Measurements from ENCODE around the gene NR4A3. TPM values are rescaled to one million over a fixed set of nuclear protein-coding genes. Genes with fewer than 3 reads are reported as not detected.

Gene NR4A3
- total RNA-seq, 2 experiments from 2014 or later, result 26.7 to 27.5 TPM

DNA sequence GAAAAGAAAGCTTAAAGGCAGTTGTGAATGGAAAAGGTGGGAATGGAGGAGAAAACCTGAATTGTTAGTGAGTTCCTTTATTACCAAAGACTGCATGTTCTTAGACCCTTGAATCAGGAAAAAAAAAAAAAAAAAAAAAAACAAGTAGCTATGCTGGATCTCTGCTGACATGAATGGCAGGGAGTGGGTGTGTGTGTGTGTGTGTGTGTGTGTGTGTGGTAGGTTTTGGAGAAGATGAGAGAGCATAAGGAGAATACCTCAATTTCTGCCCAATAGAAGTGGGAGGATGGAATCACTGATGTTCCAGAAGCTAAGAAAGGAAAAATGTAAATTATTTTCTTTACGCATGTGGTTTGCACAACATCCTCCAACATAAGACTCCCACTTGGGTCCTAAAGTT lies 25.5 kb upstream of the NR4A3 start:
- no peak overlapping the region for H3K27ac Mint-ChIP-seq
- no peaks in the 10 kb centered on the region for H3K4me1 Mint-ChIP-seq
- DNase-seq (no peak), ATAC-seq (no peak)
- POLR2A ChIA-PET, result interaction anchor here (0.6 kb wide), 2 partner anchors 87 to 148 kb away, joined by 5 read pairs; no protein-coding TSS in a partner anchor
- intact Hi-C loops (cut with DNase I, micrococcal nuclease), result no loop called here
- H3K4me3 Mint-ChIP-seq, result no peak overlapping the region
- H3K27me3 Mint-ChIP-seq, result peaks cover 13% of the 10 kb centered on the region
- no peaks in the 10 kb centered on the region for H3K36me3 Mint-ChIP-seq (ENCODE audit: low read depth)
- H3K9me3 Mint-ChIP-seq (ENCODE audit: low read depth), result no peaks in the 10 kb centered on the region
- CTCF ChIA-PET, result interaction anchor here (0.6 to 1.0 kb wide), 3 partner anchors 133 to 262 kb away, joined by 3 to 4 read pairs (median 3); no protein-coding TSS in a partner anchor

GRCh38 chr9:99801775-99802174 lies 19.9 kb upstream of the NR4A3 start:
- ATAC-seq (no peak), DNase-seq (no peak)
- CTCF ChIA-PET, result interaction anchor here (0.6 to 1.0 kb wide), 2 partner anchors 23 to 618 kb away, joined by 3 read pairs; no protein-coding TSS in a partner anchor
- no peaks in the 10 kb centered on the region for H3K27me3 Mint-ChIP-seq
- no peak overlapping the region for H3K4me3 Mint-ChIP-seq
- H3K4me1 Mint-ChIP-seq, result no peaks in the 10 kb centered on the region
- intact Hi-C loops (cut with DNase I, micrococcal nuclease), result no loop called here
- no peak overlapping the region for H3K27ac Mint-ChIP-seq
- H3K36me3 Mint-ChIP-seq (ENCODE audit: low read depth), result no peaks in the 10 kb centered on the region
- no peaks in the 10 kb centered on the region for H3K9me3 Mint-ChIP-seq (ENCODE audit: low read depth)
- POLR2A ChIA-PET, result no interaction called here

GRCh38 chr9:99803694-99804093 lies 18.0 kb upstream of the NR4A3 start:
- Mint-ChIP-seq H3K9me3 (ENCODE audit: low read depth) (no peaks in the 10 kb centered on the region), H3K36me3 (ENCODE audit: low read depth) (peaks cover 3% of the 10 kb centered on the region), H3K27ac (no peak overlapping the region), H3K4me1 (peaks cover 8% of the 10 kb centered on the region), H3K4me3 (no peak overlapping the region), H3K27me3 (peaks cover 4% of the 10 kb centered on the region)
- intact Hi-C loops (cut with DNase I, micrococcal nuclease), result no loop called here
- CTCF ChIA-PET, result interaction anchor here (0.8 to 1.2 kb wide), 4 partner anchors 21 to 480 kb away, joined by 3 to 4 read pairs (median 3); no protein-coding TSS in a partner anchor
- POLR2A ChIA-PET, result no interaction called here
- DNase-seq, result no peak
- no peak for ATAC-seq

GRCh38 chr9:99807276-99807852 lies 14.3 kb upstream of the NR4A3 start:
- ATAC-seq (no peak), DNase-seq (peak; percentile 76)
- H3K36me3 Mint-ChIP-seq (ENCODE audit: low read depth), result peaks cover 3% of the 10 kb centered on the region
- no peaks in the 10 kb centered on the region for H3K9me3 Mint-ChIP-seq (ENCODE audit: low read depth)
- POLR2A ChIA-PET, result no interaction called here
- peaks cover 4% of the 10 kb centered on the region for H3K27me3 Mint-ChIP-seq
- no peak overlapping the region for H3K4me3 Mint-ChIP-seq
- no peak overlapping the region for H3K27ac Mint-ChIP-seq
- CTCF ChIA-PET, result no interaction called here
- peaks cover 32% of the 10 kb centered on the region for H3K4me1 Mint-ChIP-seq
- intact Hi-C loops (cut with DNase I, micrococcal nuclease), result loop anchor here (1.0 to 5.0 kb wide), 3 partner anchors 99 to 415 kb away; partner anchors contain the start of gene STX17 (in 1 of the 2)

- ATAC-seq, result no peak
- intact Hi-C loops (cut with DNase I, micrococcal nuclease), result loop anchor here (1.0 to 5.0 kb wide), 4 partner anchors 15 to 414 kb away; partner anchors contain the start of gene STX17 (in 1 of the 2)
- Mint-ChIP-seq H3K4me1 (peaks cover 33% of the 10 kb centered on the region), H3K36me3 (ENCODE audit: low read depth) (peaks cover 3% of the 10 kb centered on the region), H3K9me3 (ENCODE audit: low read depth) (no peaks in the 10 kb centered on the region), H3K27ac (no peak overlapping the region), H3K27me3 (peaks cover 4% of the 10 kb centered on the region), H3K4me3 (no peak overlapping the region)
- ChIA-PET CTCF (no interaction called here), POLR2A (no interaction called here)
- DNase-seq, result no peak
Measured at GRCh38 chr9:99807956-99808355, 13.7 kb upstream of the NR4A3 start.

DNA sequence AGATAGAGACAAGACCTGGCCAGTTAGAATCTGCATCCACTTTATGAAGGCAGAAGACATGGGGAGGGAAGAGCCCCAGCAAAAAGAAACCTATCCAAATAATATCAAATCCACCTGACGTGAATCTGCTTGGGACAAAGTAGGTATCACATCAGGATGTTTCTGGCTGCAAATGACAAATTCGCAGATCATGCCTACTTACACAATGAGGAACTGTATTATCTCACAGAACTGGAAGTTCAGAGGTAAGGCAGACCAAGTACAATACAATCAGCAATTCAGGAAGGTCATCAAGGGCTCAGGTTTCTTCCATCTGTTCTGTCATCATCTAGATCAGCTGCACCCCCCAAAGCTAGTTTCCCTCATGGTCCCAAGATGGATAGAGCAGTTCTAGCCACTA lies 13.2 kb upstream of the NR4A3 start:
- no peak overlapping the region for H3K4me3 Mint-ChIP-seq
- H3K4me1 Mint-ChIP-seq, result peaks cover 33% of the 10 kb centered on the region
- no peaks in the 10 kb centered on the region for H3K9me3 Mint-ChIP-seq (ENCODE audit: low read depth)
- intact Hi-C loops (cut with DNase I, micrococcal nuclease), result loop anchor here in 1 of 2 experiments (2.0 to 5.0 kb wide), 2 partner anchors 14 to 414 kb away; no protein-coding TSS in a partner anchor
- DNase-seq, result no peak
- no peak for ATAC-seq
- ChIA-PET CTCF (no interaction called here), POLR2A (no interaction called here)
- peaks cover 5% of the 10 kb centered on the region for H3K27me3 Mint-ChIP-seq
- H3K27ac Mint-ChIP-seq, result no peak overlapping the region
- H3K36me3 Mint-ChIP-seq (ENCODE audit: low read depth), result peaks cover 3% of the 10 kb centered on the region

DNA sequence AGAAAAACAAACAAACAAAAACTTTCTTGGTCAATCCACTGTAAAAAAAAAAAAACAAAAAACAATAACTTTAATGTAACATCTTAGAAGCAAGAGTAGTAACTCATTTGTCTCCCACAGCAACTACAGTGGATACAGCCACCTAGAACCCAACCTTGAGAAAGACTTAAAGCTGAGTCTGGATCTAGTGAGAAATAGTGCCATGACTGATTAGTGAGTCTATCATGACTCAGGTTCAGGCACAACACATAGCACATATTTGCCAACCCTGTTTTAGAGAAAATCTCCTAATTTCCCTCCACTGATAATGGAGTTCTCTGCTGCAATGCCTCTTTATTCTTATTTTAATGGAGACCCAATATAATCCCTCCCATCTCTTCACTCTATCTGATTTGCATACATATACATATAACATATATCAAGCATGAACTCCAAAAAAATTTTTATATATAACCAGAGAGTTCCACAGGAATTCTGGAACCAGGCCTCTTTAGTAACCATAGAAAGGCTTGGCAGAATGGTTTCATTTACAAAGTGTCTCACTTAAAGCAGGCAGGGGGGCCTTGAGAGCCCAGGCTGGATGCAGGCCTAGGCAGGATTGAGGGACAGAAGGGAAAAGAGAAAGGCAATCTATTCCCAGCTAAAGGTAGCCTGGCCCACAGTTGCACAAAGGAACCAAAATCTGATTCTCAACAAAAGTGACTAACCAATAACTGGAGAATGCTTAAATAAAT lies 11.9 kb upstream of the NR4A3 start:
- no peak overlapping the region for H3K27ac Mint-ChIP-seq
- POLR2A ChIA-PET, result no interaction called here

GRCh38 chr9:99811172-99811571 lies 10.5 kb upstream of the NR4A3 start:
- ChIA-PET POLR2A (no interaction called here), CTCF (interaction anchor here (0.6 to 2.5 kb wide), 15 partner anchors 11 to 659 kb away, joined by 3 to 16 read pairs (median 3); partner anchors contain the start of genes NR4A3 and STX17)
- Mint-ChIP-seq H3K4me3 (no peak overlapping the region), H3K27me3 (peaks cover 15% of the 10 kb centered on the region), H3K9me3 (ENCODE audit: low read depth) (no peaks in the 10 kb centered on the region), H3K27ac (no peak overlapping the region), H3K36me3 (ENCODE audit: low read depth) (peaks cover 7% of the 10 kb centered on the region), H3K4me1 (peaks cover 41% of the 10 kb centered on the region)
- ATAC-seq (peak; percentile 44), DNase-seq (no peak)
- intact Hi-C loops (cut with DNase I, micrococcal nuclease), result loop anchor here (1.0 to 10.0 kb wide), 4 partner anchors 8 to 754 kb away; no protein-coding TSS in a partner anchor

More for the DNA sequence above, 11.9 kb upstream of the NR4A3 start:
- Mint-ChIP-seq H3K9me3 (ENCODE audit: low read depth) (no peaks in the 10 kb centered on the region), H3K4me3 (no peak overlapping the region), H3K36me3 (ENCODE audit: low read depth) (peaks cover 7% of the 10 kb centered on the region), H3K4me1 (peaks cover 33% of the 10 kb centered on the region), H3K27me3 (peaks cover 10% of the 10 kb centered on the region)
- no peak for DNase-seq
- intact Hi-C loops (cut with DNase I, micrococcal nuclease), result loop anchor here (2.0 to 10.0 kb wide), 4 partner anchors 13 to 752 kb away; no protein-coding TSS in a partner anchor
- CTCF ChIA-PET, result interaction anchor here (0.6 to 2.5 kb wide), 7 partner anchors 9 to 544 kb away, joined by 3 to 16 read pairs (median 5); partner anchors contain the start of gene NR4A3
- ATAC-seq, result peak; percentile 31

GRCh38 chr9:99811598-99812383 lies 9.9 kb upstream of the NR4A3 start:
- Mint-ChIP-seq H3K4me3 (peak overlapping the region; percentile 7), H3K27ac (peak overlapping the region; percentile 66), H3K36me3 (ENCODE audit: low read depth) (peaks cover 7% of the 10 kb centered on the region), H3K9me3 (ENCODE audit: low read depth) (no peaks in the 10 kb centered on the region), H3K27me3 (peaks cover 15% of the 10 kb centered on the region), H3K4me1 (peaks cover 45% of the 10 kb centered on the region)
- ATAC-seq, result peak; percentile 85
- ChIA-PET POLR2A (no interaction called here), CTCF (interaction anchor here (0.6 to 2.5 kb wide), 12 partner anchors 10 to 659 kb away, joined by 3 to 16 read pairs (median 4); partner anchors contain the start of genes NR4A3 and STX17)
- intact Hi-C loops (cut with DNase I, micrococcal nuclease), result loop anchor here (1.0 to 10.0 kb wide), 5 partner anchors 8 to 754 kb away; no protein-coding TSS in a partner anchor
- DNase-seq, result peak; percentile 35

DNA sequence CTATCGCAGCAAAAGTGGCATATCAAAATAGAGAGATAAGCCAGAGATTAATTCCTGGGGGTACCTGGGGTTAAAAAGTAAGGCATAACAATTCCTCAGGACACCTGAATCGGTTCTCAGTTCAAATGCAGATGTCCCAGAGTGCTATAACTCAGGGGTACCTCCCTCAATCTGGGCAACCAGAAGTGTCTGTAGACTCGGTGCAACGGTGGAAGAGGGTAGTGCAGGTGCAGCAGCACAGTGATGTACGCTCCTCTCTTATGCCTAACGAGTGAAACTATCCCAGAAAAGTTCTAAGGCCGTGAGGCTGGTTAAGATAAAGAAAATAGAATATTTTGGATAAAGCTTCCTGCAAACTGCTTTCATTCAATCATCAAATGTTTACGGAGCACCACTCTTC lies 7.9 kb upstream of the NR4A3 start:
- POLR2A ChIA-PET, result no interaction called here
- ATAC-seq (no peak), DNase-seq (no peak)
- Mint-ChIP-seq H3K27me3 (peaks cover 14% of the 10 kb centered on the region), H3K36me3 (ENCODE audit: low read depth) (peaks cover 5% of the 10 kb centered on the region), H3K4me1 (peaks cover 51% of the 10 kb centered on the region), H3K4me3 (no peak overlapping the region), H3K9me3 (ENCODE audit: low read depth) (no peaks in the 10 kb centered on the region), H3K27ac (no peak overlapping the region)
- CTCF ChIA-PET, result no interaction called here
- intact Hi-C loops (cut with DNase I, micrococcal nuclease), result loop anchor here (5.0 to 10.0 kb wide), 2 partner anchors 271 to 756 kb away; no protein-coding TSS in a partner anchor

DNA sequence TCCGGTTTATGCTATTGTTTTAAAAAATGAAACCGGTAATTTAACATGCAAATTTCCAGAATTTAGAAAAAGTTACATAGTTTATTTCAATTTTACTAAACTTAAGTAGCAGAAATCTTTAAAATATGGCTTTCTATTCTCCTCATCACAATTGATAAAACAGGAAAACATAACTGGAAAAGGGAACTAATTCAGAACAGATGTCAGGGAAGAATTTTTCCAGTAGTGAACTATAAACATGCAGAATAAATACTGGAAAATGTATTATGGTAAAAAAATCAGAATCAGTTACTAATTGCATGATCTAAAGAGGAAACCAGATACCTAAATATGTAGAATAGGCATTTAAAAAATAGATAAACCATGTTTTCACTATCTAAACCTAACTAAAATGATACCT lies 7.3 kb upstream of the NR4A3 start:
- peaks cover 14% of the 10 kb centered on the region for H3K27me3 Mint-ChIP-seq
- ATAC-seq (no peak), DNase-seq (no peak)
- no peak overlapping the region for H3K27ac Mint-ChIP-seq
- H3K4me3 Mint-ChIP-seq, result no peak overlapping the region
- no peaks in the 10 kb centered on the region for H3K9me3 Mint-ChIP-seq (ENCODE audit: low read depth)
- peaks cover 54% of the 10 kb centered on the region for H3K4me1 Mint-ChIP-seq
- ChIA-PET POLR2A (no interaction called here), CTCF (interaction anchor here (0.6 kb wide), 1 partner anchor 133 kb away, joined by 5 read pairs; no protein-coding TSS in a partner anchor)
- peaks cover 5% of the 10 kb centered on the region for H3K36me3 Mint-ChIP-seq (ENCODE audit: low read depth)
- intact Hi-C loops (cut with DNase I, micrococcal nuclease), result loop anchor here (5.0 to 10.0 kb wide), 2 partner anchors 270 to 757 kb away; no protein-coding TSS in a partner anchor

Data from activated CD4-positive, alpha-beta T cell treated with anti-CD3 and anti-CD28 coated beads for 36 hours (primary cell).